GM12878 (cell line): ENCODE measurements around the gene DESI2. TPM values are rescaled to one million over a fixed set of nuclear protein-coding genes. Genes with fewer than 3 reads are reported as not detected.

Experiments
- ATAC-seq: fragments of 200-7000 bp; cut with Tn5 transposase; 3 replicates; pipeline ENCODE4 v1.9.1; 2020; ENCODE audit warnings: mild to moderate bottlenecking, moderate library complexity
- BruUV-seq: library from RNA; stranded (reverse); fragments of 400-500 nt; replicated peaks from 2 replicates; lab custom pipeline; 2021; lab: Mats Ljungman, UMichigan
- CTCF ChIA-PET: fragments of 300-600 bp; sonication (Branson Sonifier 250); formaldehyde crosslinking; extraction: SDS; loops from one replicate; lab custom pipeline; 2021; ENCODE audit warnings: inconsistent platforms; lab: Yijun Ruan, JAX
- POLR2A ChIA-PET: fragments of 350-600 bp; formaldehyde crosslinking; extraction: SDS; loops from one replicate; lab custom pipeline; 2021; ENCODE audit warnings: inconsistent platforms; lab: Charles Lee
- RAD21 ChIA-PET: fragments of 300-600 bp; sonication (Branson Sonifier 250); formaldehyde crosslinking; loops from one replicate; lab custom pipeline; 2023; ENCODE audit warnings: antibody characterized with exemption; ENCODE audit not compliant: unreplicated experiment; lab: Charles Lee
- SMC1A ChIA-PET: fragments of 300-600 bp; sonication (Branson Sonifier 250); formaldehyde crosslinking; loops from one replicate; lab custom pipeline; 2023; ENCODE audit not compliant: unreplicated experiment, uncharacterized antibody; lab: Charles Lee
- DNase-seq: peaks from one replicate; pipeline ENCODE4 v3.0.0-alpha.2; 2011; ENCODE audit warnings: low read depth, low spot score
- FAIRE-seq: peaks from 3 replicates; lab custom pipeline; 2011; peaks lifted over from hg19 to GRCh38; lab: Jason Lieb, UNC
- H2AFZ ChIP-seq: 2 replicates; pipeline ENCODE4 v1.6.0; 2011; ENCODE audit warnings: low read depth, low read length, control low read depth; ENCODE audit not compliant: control insufficient read depth
- H3K27ac ChIP-seq: 2 replicates; pipeline ENCODE4 v1.5.1; 2011; ENCODE audit warnings: control low read depth; ENCODE audit not compliant: control insufficient read depth, insufficient read depth
- H3K27me3 ChIP-seq, 2 experiments: replicated peaks in 1 of 2; 2 replicates each; pipeline versions ENCODE4 v1.6.0 to v1.6.1; 2011; ENCODE audit warnings: low read length in 1 of 2; ENCODE audit not compliant: control insufficient read depth in 2 of 2, insufficient read depth in 2 of 2
- H3K36me3 ChIP-seq, 2 experiments: 2 replicates each; pipeline ENCODE4 v1.5.1; 2011; ENCODE audit warnings: low read length in 1 of 2; ENCODE audit not compliant: control insufficient read depth in 2 of 2, insufficient read depth in 2 of 2
- H3K4me1 ChIP-seq: 2 replicates; pipeline ENCODE4 v1.6.1; 2011; ENCODE audit warnings: mild to moderate bottlenecking, low read length, moderate library complexity, mixed read lengths; ENCODE audit not compliant: control insufficient read depth, insufficient read depth
- H3K4me2 ChIP-seq: 2 replicates; pipeline ENCODE4 v1.6.0; 2011; ENCODE audit warnings: control low read depth; ENCODE audit not compliant: control insufficient read depth, insufficient read depth
- H3K4me3 ChIP-seq: fragments of 200-600 bp; sonication (generic); 2 replicates; pipeline ENCODE4 v1.5.1; 2016
- H3K79me2 ChIP-seq: 2 replicates; pipeline ENCODE4 v1.6.0; 2011; ENCODE audit warnings: low read length; ENCODE audit not compliant: control insufficient read depth, insufficient read depth
- H3K9ac ChIP-seq: 2 replicates; pipeline ENCODE4 v1.8.0; 2011; ENCODE audit warnings: low read length, control low read depth, mixed read lengths; ENCODE audit not compliant: control insufficient read depth, insufficient read depth
- H3K9me3 ChIP-seq: replicated peaks from 3 replicates; pipeline ENCODE4 v1.5.1; 2011; ENCODE audit warnings: mild to moderate bottlenecking, low read length; ENCODE audit not compliant: control insufficient read depth, insufficient read depth
- H4K20me1 ChIP-seq: 2 replicates; pipeline ENCODE4 v1.6.0; 2011; ENCODE audit not compliant: control insufficient read depth, insufficient read depth
- ATF3 ChIP-seq: IDR thresholded peaks from 2 replicates; pipeline ENCODE4 v1.6.1; 2011; ENCODE audit warnings: low read depth, mild to moderate bottlenecking, low read length, moderate library complexity, borderline replicate concordance; ENCODE audit errors: extremely low read depth
- BRCA1 ChIP-seq: IDR thresholded peaks from 2 replicates; pipeline ENCODE4 v1.6.1; 2011; ENCODE audit warnings: low read depth, low read length, improper control_type of control experiment
- CBX3 ChIP-seq: fragments of 200-600 bp; sonication (generic); IDR thresholded peaks from 2 replicates; pipeline ENCODE4 v1.6.1; 2016; ENCODE audit warnings: low read depth, borderline replicate concordance
- FOXK2 ChIP-seq: fragments of 450-650 bp; IDR thresholded peaks from 2 replicates; pipeline ENCODE4 v1.6.1; 2017; ENCODE audit warnings: mild to moderate bottlenecking, moderate library complexity
- GABPA ChIP-seq: IDR thresholded peaks from 2 replicates; pipeline ENCODE4 v1.6.1; 2014; ENCODE audit warnings: antibody characterized with exemption, low read depth, mild to moderate bottlenecking, inconsistent platforms
- JUND ChIP-seq: IDR thresholded peaks from 2 replicates; pipeline ENCODE4 v1.6.1; 2012; ENCODE audit warnings: low read depth, mild to moderate bottlenecking, low read length, improper control_type of control experiment, moderate library complexity
- KAT2A ChIP-seq: conservative IDR thresholded peaks from 2 replicates; pipeline ENCODE4 v1.6.1; 2011; ENCODE audit warnings: low read depth, low read length; ENCODE audit not compliant: control insufficient read depth
- KDM1A ChIP-seq: fragments of 200-600 bp; sonication (generic); IDR thresholded peaks from 2 replicates; pipeline ENCODE4 v1.6.1; 2016; ENCODE audit warnings: borderline replicate concordance
- LARP7 ChIP-seq: fragments of 450-650 bp; IDR thresholded peaks from 2 replicates; pipeline ENCODE4 v1.6.1; 2017; ENCODE audit warnings: mild to moderate bottlenecking
- MAX ChIP-seq: IDR thresholded peaks from 2 replicates; pipeline ENCODE4 v1.6.1; 2012; ENCODE audit warnings: low read depth, low read length, improper control_type of control experiment
- MTA2 ChIP-seq: fragments of 450-650 bp; IDR thresholded peaks from 2 replicates; pipeline ENCODE4 v1.6.1; 2016; ENCODE audit warnings: low read depth, mild to moderate bottlenecking, moderate library complexity
- MYC ChIP-seq: IDR thresholded peaks from 2 replicates; pipeline ENCODE4 v1.6.1; 2011; ENCODE audit warnings: mild to moderate bottlenecking, low read length, moderate library complexity, inconsistent platforms; ENCODE audit not compliant: insufficient read depth, insufficient replicate concordance, insufficient read length, severe bottlenecking
- NFYA ChIP-seq: IDR thresholded peaks from 2 replicates; pipeline ENCODE4 v1.6.1; 2011; ENCODE audit warnings: low read depth, mild to moderate bottlenecking, low read length, improper control_type of control experiment, borderline replicate concordance
- PAX8 ChIP-seq: fragments of 450-650 bp; IDR thresholded peaks from 2 replicates; pipeline ENCODE4 v1.6.1; 2017; ENCODE audit warnings: mild to moderate bottlenecking, moderate library complexity
- PML ChIP-seq: IDR thresholded peaks from 2 replicates; pipeline ENCODE4 v1.6.1; 2012; ENCODE audit warnings: low read length, inconsistent platforms
- RUNX3 ChIP-seq: IDR thresholded peaks from 2 replicates; pipeline ENCODE4 v1.6.1; 2012; ENCODE audit warnings: low read length, inconsistent platforms
- SMAD1 ChIP-seq: fragments of 450-650 bp; IDR thresholded peaks from 2 replicates; pipeline ENCODE4 v1.6.1; 2018; ENCODE audit warnings: mild to moderate bottlenecking, low read depth; ENCODE audit not compliant: partially characterized antibody
- SMARCA5 ChIP-seq: fragments of 450-650 bp; IDR thresholded peaks from 2 replicates; pipeline ENCODE4 v1.6.1; 2017; ENCODE audit warnings: mild to moderate bottlenecking
- SMC3 ChIP-seq: IDR thresholded peaks from 2 replicates; pipeline ENCODE4 v1.6.1; 2011; ENCODE audit warnings: low read length, improper control_type of control experiment, borderline replicate concordance
- TARDBP ChIP-seq: IDR thresholded peaks from 2 replicates; pipeline ENCODE4 v1.6.1; 2016; ENCODE audit warnings: borderline replicate concordance
- ZZZ3 ChIP-seq: IDR thresholded peaks from 2 replicates; pipeline ENCODE4 v1.6.1; 2011; ENCODE audit warnings: low read depth; ENCODE audit not compliant: control insufficient read depth, insufficient read length
- WGBS: methylation state at CpG from one replicate; pipeline ENCODE4 v1.1.6; 2016; ENCODE audit warnings: low lambda C conversion rate; ENCODE audit not compliant: insufficient replicate concordance, insufficient coverage; ENCODE audit errors: missing lambda C conversion rate; 5-methylcytosine and 5-hydroxymethylcytosine counted together
- in situ Hi-C: fragments of 300-500 bp; cut with MboI; formaldehyde crosslinking; loops from 9 replicates; pipeline ENCODE4 v1.14.3; 2018; ENCODE audit warnings: mixed read lengths
- intact Hi-C: fragments of 100-400 bp; cut with micrococcal nuclease; formaldehyde crosslinking; loops from one replicate; pipeline ENCODE4 v1.14.2; 2022; ENCODE audit not compliant: unreplicated experiment
- polyA plus RNA-seq, 11 experiments: library from polyadenylated mRNA; depleted of rRNA in 4 of 11; unstranded in 6 of 11; stranded (reverse) in 5 of 11; fragments of >200 nt; fragmentation: Nextera tagmentation in 4 of 11; fragmentation: Illumina TruSeq in 1 of 11; extraction: Ambion mirVana in 4 of 11; extraction: Trizol in 1 of 11; gene quantifications; 1 replicate in 1 of 11; 2 replicates in 10 of 11; pipeline versions ENCODE4 v1.2.1 to v1.2.3, GENCODE V29; 2011 to 2016; ENCODE audit warnings: inconsistent platforms in 2 of 11, missing spikeins in 2 of 11, low read depth in 1 of 11
- total RNA-seq, 4 experiments: library from RNA; depleted of rRNA in 3 of 4; stranded (reverse); fragments of >200 nt in 3 of 4; fragmentation: Illumina TruSeq in 1 of 4; extraction: Trizol in 1 of 4; gene quantifications; 2 replicates each; pipeline versions ENCODE4 v1.2.1 to v1.2.3, GENCODE V29; 2013 to 2021

The DESI2 gene
- total and polyA plus RNA-seq, 10 of the 15 experiments (the other 5 are each of a cell fraction or from before 2014, with no cell fraction given) = 6.2 to 21.5 (median 17.3) TPM

GRCh38 chr1:244614879-244615278 lies 38.0 kb upstream of the DESI2 start:
- 14% methylated on average over 3 of the region's 3 CpGs for WGBS
- Histone ChIP-seq H3K9ac (no peak overlapping the region), H3K36me3 (no peaks in the 10 kb centered on the region), H3K27ac (no peak overlapping the region), H4K20me1 (peaks cover 3% of the 10 kb centered on the region; the same call in 1 of the 2 replicates), H2AFZ (no peak overlapping the region), H3K4me1 (no peaks in the 10 kb centered on the region), H3K27me3 (peaks cover 0 to 3% of the 10 kb centered on the region in 2 experiments; a peak in 2 of 4 replicates), H3K9me3 (no peaks in the 10 kb centered on the region), H3K4me2 (no peak overlapping the region), H3K4me3 (no peak overlapping the region), H3K79me2 (no peaks in the 10 kb centered on the region)
- ChIA-PET CTCF (interaction anchor here (1.0 to 2.1 kb wide), 2 partner anchors 182 to 187 kb away, joined by 3 to 7 read pairs; no protein-coding TSS in a partner anchor), RAD21 (interaction anchor here (0.6 kb wide), 1 partner anchor 12 kb away, joined by 4 read pairs; no protein-coding TSS in a partner anchor), POLR2A (interaction anchor here (0.5 kb wide), 1 partner anchor 12 kb away, joined by 3 read pairs; no protein-coding TSS in a partner anchor), SMC1A (no interaction called here)
- no peak for FAIRE-seq
- DNase-seq = no peak
- BruUV-seq = no TSS peak
- no peak for ATAC-seq
- TF ChIP-seq MTA2 = no peak
- no peak for TF ChIP-seq BRCA1
- TF ChIP-seq TARDBP = no peak
- TF ChIP-seq GABPA = no peak
- TF ChIP-seq FOXK2 = no peak
- TF ChIP-seq SMARCA5 = no peak
- no peak for TF ChIP-seq SMC3
- intact Hi-C loops = no loop called here
- in situ Hi-C loops = no loop called here

- ChIA-PET RAD21 (interaction anchor here (0.6 kb wide), 1 partner anchor 12 kb away, joined by 4 read pairs; no protein-coding TSS in a partner anchor), POLR2A (interaction anchor here (0.5 kb wide), 1 partner anchor 11 kb away, joined by 3 read pairs; no protein-coding TSS in a partner anchor), CTCF (interaction anchor here (2.1 kb wide), 1 partner anchor 186 kb away, joined by 7 read pairs; no protein-coding TSS in a partner anchor), SMC1A (interaction anchor here (2.3 kb wide), 1 partner anchor 11 kb away, joined by 8 read pairs; no protein-coding TSS in a partner anchor)
- no peak for FAIRE-seq
- H3K79me2 ChIP-seq = no peaks in the 10 kb centered on the region
- DNase-seq = no peak
- no peak for ATAC-seq
- intact Hi-C loops (no loop called here), in situ Hi-C loops (no loop called here)
- H3K27ac ChIP-seq = no peak overlapping the region
- H3K4me1 ChIP-seq = no peaks in the 10 kb centered on the region
- peaks cover 0 to 5% of the 10 kb centered on the region in 2 experiments; a peak in 2 of 4 replicates for H3K27me3 ChIP-seq
- BruUV-seq = no TSS peak
- no peaks in the 10 kb centered on the region for H3K9me3 ChIP-seq
- H3K4me3 ChIP-seq = no peak overlapping the region
- no peak overlapping the region for H2AFZ ChIP-seq
- 51% methylated on average over 6 of the region's 6 CpGs for WGBS
- H3K4me2 ChIP-seq = no peak overlapping the region
- no peaks in the 10 kb centered on the region for H3K36me3 ChIP-seq
- peaks cover 3% of the 10 kb centered on the region; the same call in 1 of the 2 replicates for H4K20me1 ChIP-seq
- no peak overlapping the region for H3K9ac ChIP-seq
- TF ChIP-seq RUNX3 = no peak
- TF ChIP-seq NFYA = no peak
- no peak for TF ChIP-seq PAX8
- no peak for TF ChIP-seq SMAD1
- no peak for TF ChIP-seq KAT2A
- TF ChIP-seq JUND = no peak
- TF ChIP-seq CBX3 = no peak
- no peak for TF ChIP-seq ZZZ3
- no peak for TF ChIP-seq LARP7
- no peak for TF ChIP-seq MAX
- no peak for TF ChIP-seq PML
- TF ChIP-seq ATF3 = no peak
- TF ChIP-seq MYC = no peak
- TF ChIP-seq KDM1A = no peak
These were observed 37.6 kb upstream of the DESI2 start for GRCh38 chr1:244615301-244615700.
